A549 (cell line): ENCODE results near the gene SERBP1. TPM values are rescaled to one million over a fixed set of nuclear protein-coding genes. Genes with fewer than 3 reads are reported as not detected.

Source experiments
- ATAC-seq, 2 experiments: fragments of 200-7000 bp in 1 of 2; fragments of >200 bp in 1 of 2; cut with Nextera tagmentation in 1 of 2; cut with Tn5 transposase in 1 of 2; 3 replicates each; pipeline versions ENCODE4 v1.8.0 to v1.9.1; 2018 to 2020; ENCODE audit warnings: mild to moderate bottlenecking in 1 of 2, moderate library complexity in 1 of 2
- CTCF ChIA-PET: fragments of 300-600 bp; sonication (Branson Sonifier 250); formaldehyde crosslinking; extraction: SDS; loops from one replicate; lab custom pipeline; 2021; ENCODE audit warnings: antibody characterized with exemption, inconsistent platforms; lab: Yijun Ruan, JAX
- POLR2A ChIA-PET: fragments of 350-600 bp; formaldehyde crosslinking; extraction: SDS; loops from one replicate; lab custom pipeline; 2021; ENCODE audit warnings: antibody characterized with exemption, inconsistent platforms; lab: Yijun Ruan, JAX
- DNase-seq, 2 experiments: peaks; one replicate each; pipeline versions ENCODE4 v3.0.0 to v3.0.0-alpha.2; 2011 to 2016; ENCODE audit warnings: low read depth in 1 of 2, low spot score in 1 of 2
- FAIRE-seq: peaks from 2 replicates; lab custom pipeline; 2011; peaks lifted over from hg19 to GRCh38; lab: Jason Lieb, UNC
- H3K27ac ChIP-seq, 2 experiments: fragments of >200 bp; sonication (Bioruptor Twin); formaldehyde crosslinking; 3 replicates each; pipeline ENCODE4 v1.5.1; 2016 to 2017
- H3K4me1 ChIP-seq: fragments of >200 bp; sonication (Bioruptor Twin); formaldehyde crosslinking; 3 replicates; pipeline ENCODE4 v1.6.1; 2016
- H3K4me2 ChIP-seq: fragments of >200 bp; sonication (Bioruptor Twin); formaldehyde crosslinking; 3 replicates; pipeline ENCODE4 v1.6.1; 2016
- H3K4me3 ChIP-seq: fragments of >200 bp; sonication (Bioruptor Twin); formaldehyde crosslinking; 3 replicates; pipeline ENCODE4 v1.5.1; 2016
- H3K9me3 ChIP-seq: fragments of >200 bp; sonication (Bioruptor Twin); formaldehyde crosslinking; 3 replicates; pipeline ENCODE4 v1.6.1; 2016
- ATOH8 ChIP-seq: fragments of 250-450 bp; sonication (Bioruptor Pico); IDR thresholded peaks from 2 replicates; pipeline ENCODE4 v1.5.0; 2020; ENCODE audit warnings: low read depth, mild to moderate bottlenecking, moderate library complexity
- CBX8 ChIP-seq: fragments of 200-600 bp; sonication (generic); IDR thresholded peaks from 2 replicates; pipeline ENCODE4 v1.6.1; 2016
- CEBPB ChIP-seq, 2 experiments: fragments of >200 bp in 1 of 2; sonication (Bioruptor Twin) in 1 of 2; formaldehyde crosslinking in 1 of 2; IDR thresholded peaks; 2 replicates each; pipeline ENCODE4 v1.6.1; 2012 to 2016
- ELK1 ChIP-seq: fragments of 150-350 bp; IDR thresholded peaks from 2 replicates; pipeline ENCODE4 v1.6.1; 2014; ENCODE audit warnings: low read depth, mild to moderate bottlenecking, low read length
- EP300 ChIP-seq, 2 experiments: fragments of >200 bp; sonication (Bioruptor Twin); formaldehyde crosslinking; IDR thresholded peaks; 2 replicates in 1 of 2; 3 replicates in 1 of 2; pipeline ENCODE4 v1.6.1; 2016 to 2017
- ESRRA ChIP-seq: fragments of 150-350 bp; IDR thresholded peaks from 2 replicates; pipeline ENCODE4 v1.6.1; 2014; ENCODE audit warnings: mild to moderate bottlenecking, low read length, borderline replicate concordance
- HMGXB4 ChIP-seq: fragments of 250-450 bp; sonication (Bioruptor Pico); IDR thresholded peaks from 2 replicates; pipeline ENCODE4 v1.5.0; 2021; ENCODE audit warnings: mild to moderate bottlenecking, moderate library complexity, borderline replicate concordance
- MYC ChIP-seq: IDR thresholded peaks from 2 replicates; pipeline ENCODE4 v1.6.1; 2012; ENCODE audit warnings: mild to moderate bottlenecking, inconsistent platforms, low read length, improper control_type of control experiment, borderline replicate concordance
- NPAS2 ChIP-seq: fragments of 250-450 bp; sonication (Bioruptor Pico); IDR thresholded peaks from 2 replicates; pipeline ENCODE4 v1.8.0; 2022; ENCODE audit warnings: mild to moderate bottlenecking, moderate library complexity, borderline replicate concordance
- POLR2A ChIP-seq: IDR thresholded peaks from 2 replicates; pipeline ENCODE4 v1.6.1; 2012; ENCODE audit warnings: mild to moderate bottlenecking, low read length
- RAD21 ChIP-seq, 2 experiments: fragments of >200 bp in 1 of 2; sonication (Bioruptor Twin) in 1 of 2; formaldehyde crosslinking in 1 of 2; IDR thresholded peaks in 1 of 2; conservative IDR thresholded peaks in 1 of 2; 2 replicates in 1 of 2; 3 replicates in 1 of 2; pipeline ENCODE4 v1.6.1; 2012 to 2018; ENCODE audit warnings: inconsistent platforms in 1 of 2
- REST ChIP-seq: fragments of 200-600 bp; sonication (generic); IDR thresholded peaks from 2 replicates; pipeline ENCODE4 v1.6.1; 2016; ENCODE audit warnings: antibody characterized with exemption, mild to moderate bottlenecking, moderate library complexity
- SMC3 ChIP-seq: fragments of >200 bp; sonication (Bioruptor Twin); formaldehyde crosslinking; IDR thresholded peaks from 3 replicates; pipeline ENCODE4 v1.6.1; 2018; ENCODE audit warnings: inconsistent platforms
- TP53 ChIP-seq: fragments of 250-450 bp; sonication (Bioruptor Pico); IDR thresholded peaks from 2 replicates; pipeline ENCODE4 v1.5.0; 2021; ENCODE audit warnings: mild to moderate bottlenecking, moderate library complexity
- ZNF302 ChIP-seq: fragments of 250-450 bp; sonication (Bioruptor Pico); IDR thresholded peaks from 2 replicates; pipeline ENCODE4 v1.9.0; 2021; ENCODE audit warnings: inconsistent platforms, mild to moderate bottlenecking, moderate library complexity
- WGBS: methylation state at CpG from one replicate; pipeline ENCODE4 v1.1.6; 2017; ENCODE audit errors: missing lambda C conversion rate; 5-methylcytosine and 5-hydroxymethylcytosine counted together
- polyA plus RNA-seq, 4 experiments: library from polyadenylated mRNA; depleted of rRNA in 3 of 4; stranded (reverse); fragments of >200 nt; fragmentation: RNase III in 1 of 4; extraction: RNeasy Plus Mini Kit Qiagen cat#74134 plus additional on column Dnase treatment in 1 of 4; gene quantifications; 2 replicates in 3 of 4; 3 replicates in 1 of 4; pipeline ENCODE4 v1.2.3, GENCODE V29; 2011 to 2017

Gene SERBP1
- polyA plus RNA-seq, 2 of the 4 experiments (the other 2 are of a cell fraction), result 237 to 333 TPM

GRCh38 chr1:67476006-67476482 lies 45.8 kb upstream of the SERBP1 start (continued):
- TF ChIP-seq REST, result no peak

GRCh38 chr1:67472056-67472455 lies 41.9 kb upstream of the SERBP1 start:
- POLR2A ChIA-PET, result no interaction called here
- no peaks in the 10 kb centered on the region for H3K4me1 ChIP-seq
- FAIRE-seq (no peak), ATAC-seq (no peak), DNase-seq (no peak)
- no peak overlapping the region for H3K27ac ChIP-seq
- no peaks in the 10 kb centered on the region for H3K9me3 ChIP-seq
- H3K4me2 ChIP-seq, result no peak overlapping the region
- no peak overlapping the region for H3K4me3 ChIP-seq
- WGBS, result 58% methylated on average over 2 of the region's 2 CpGs
- CTCF ChIA-PET, result interaction anchor here (1.0 to 1.7 kb wide), 3 partner anchors 25 to 260 kb away, joined by 3 to 7 read pairs (median 3); no protein-coding TSS in a partner anchor
- TF ChIP-seq ZNF302 (CRISPR knock-in tag) (no peak), POLR2A (no peak), ESRRA (no peak), HMGXB4 (CRISPR knock-in tag) (no peak)
- TF ChIP-seq, all 56 proteins: peak for 0

- Histone ChIP-seq H3K9me3 (no peaks in the 10 kb centered on the region), H3K4me1 (no peaks in the 10 kb centered on the region), H3K4me3 (no peak overlapping the region), H3K27ac (no peak overlapping the region), H3K4me2 (no peak overlapping the region)
- POLR2A ChIA-PET, result no interaction called here
- ATAC-seq (no peak), DNase-seq (no peak), FAIRE-seq (no peak)
- TF ChIP-seq RAD21 (conservative IDR thresholded peaks at IDR 0.05 in 1 of 2, IDR thresholded peaks at IDR 0.05 in 1 of 2) (no peak), CEBPB (IDR thresholded peaks at IDR 0.05) (no peak), EP300 (IDR thresholded peaks at IDR 0.05) (no peak)
- CTCF ChIA-PET, result no interaction called here
- 39% methylated on average over 3 of the region's 3 CpGs for whole genome bisulfite sequencing
These were observed 39.2 kb upstream of the SERBP1 start for GRCh38 chr1:67469431-67469830.

GRCh38 chr1:67468066-67468718 lies 38.0 kb upstream of the SERBP1 start:
- WGBS, result 51% methylated on average over 3 of the region's 4 CpGs
- ATAC-seq (no peak), FAIRE-seq (no peak), DNase-seq (no peak)
- POLR2A ChIA-PET, result no interaction called here
- no peak for TF ChIP-seq MYC
- TF ChIP-seq ELK1, result no peak
- TF ChIP-seq NPAS2 (CRISPR knock-in tag), result no peak
- no peak for TF ChIP-seq ATOH8 (CRISPR knock-in tag)
- TF ChIP-seq CBX8, result no peak
- TF ChIP-seq TP53 (CRISPR knock-in tag), result no peak
- TF ChIP-seq SMC3, result no peak
- Histone ChIP-seq H3K27ac (no peak overlapping the region), H3K9me3 (no peaks in the 10 kb centered on the region), H3K4me1 (no peaks in the 10 kb centered on the region), H3K4me3 (no peak overlapping the region), H3K4me2 (no peak overlapping the region)
- CTCF ChIA-PET, result no interaction called here
